M059J (cell line): Measurements from ENCODE around the gene SGCG. TPM values are rescaled to one million over a fixed set of nuclear protein-coding genes. Genes with fewer than 3 reads are reported as not detected.
"Not testable (repeated sequence)": the region's sequence is repeated elsewhere in the genome, so short reads cannot be mapped to it uniquely, and the experiment has no call there.

Experiments used
- DNase-seq: peaks from one replicate; pipeline ENCODE4 v3.0.0-alpha.2; 2012; ENCODE audit warnings: low read depth
- total RNA-seq: library from RNA; depleted of rRNA; stranded (reverse); fragments of >200 nt; shearing (Covaris generic); gene quantifications from 2 replicates; pipeline ENCODE4 v1.2.3, GENCODE V29; 2014; rRNA removed

SGCG gene, protein sequence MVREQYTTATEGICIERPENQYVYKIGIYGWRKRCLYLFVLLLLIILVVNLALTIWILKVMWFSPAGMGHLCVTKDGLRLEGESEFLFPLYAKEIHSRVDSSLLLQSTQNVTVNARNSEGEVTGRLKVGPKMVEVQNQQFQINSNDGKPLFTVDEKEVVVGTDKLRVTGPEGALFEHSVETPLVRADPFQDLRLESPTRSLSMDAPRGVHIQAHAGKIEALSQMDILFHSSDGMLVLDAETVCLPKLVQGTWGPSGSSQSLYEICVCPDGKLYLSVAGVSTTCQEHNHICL
- not detected in 2 replicates for total RNA-seq

DNA sequence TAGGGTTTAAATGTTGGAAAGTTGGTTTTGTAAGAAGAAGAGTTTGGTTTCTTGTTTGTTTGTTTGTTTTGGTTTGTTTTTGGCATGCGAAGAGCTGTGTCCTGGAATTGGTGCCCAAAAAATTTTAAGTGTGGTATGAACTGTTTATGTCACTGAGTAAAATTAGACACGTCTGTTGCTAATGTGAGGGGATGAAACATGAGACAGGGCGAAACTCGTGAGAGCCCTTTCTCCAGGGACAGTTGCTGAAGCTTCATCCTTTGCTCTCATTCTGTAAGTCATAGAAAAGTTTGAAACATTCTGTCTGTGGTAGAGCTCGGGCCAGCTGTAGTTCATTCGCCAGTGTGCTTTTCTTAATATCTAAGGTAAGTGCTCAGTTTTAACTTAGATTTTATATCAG, at the start of gene SGCG:
SGCG (plus strand) TSS at position 269 of the 400 bp plus-strand sequence. CDS start 22,716 bp downstream, outside the sequence.
- DNase-seq = no peak

DNA sequence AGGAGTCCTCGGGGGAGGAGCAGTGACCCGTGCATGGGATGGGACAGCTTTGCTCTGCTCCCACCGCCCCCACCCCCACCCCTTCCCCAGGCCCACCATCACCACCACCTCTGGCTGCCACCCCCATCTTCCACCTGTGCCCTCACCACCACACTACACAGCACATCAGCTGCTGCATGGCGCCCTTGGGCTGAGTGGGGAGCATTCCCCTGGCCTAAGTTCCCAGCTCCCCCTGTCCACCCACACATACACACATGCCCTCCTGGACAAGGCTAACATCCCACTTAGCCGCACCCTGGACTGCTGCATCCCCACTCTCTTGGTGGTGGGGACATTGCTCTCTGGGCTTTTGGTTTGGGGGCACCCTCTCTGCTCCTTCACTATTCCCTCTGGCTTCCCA, 46.2 kb upstream of the SGCG start:
- DNase-seq = no peak

DNA sequence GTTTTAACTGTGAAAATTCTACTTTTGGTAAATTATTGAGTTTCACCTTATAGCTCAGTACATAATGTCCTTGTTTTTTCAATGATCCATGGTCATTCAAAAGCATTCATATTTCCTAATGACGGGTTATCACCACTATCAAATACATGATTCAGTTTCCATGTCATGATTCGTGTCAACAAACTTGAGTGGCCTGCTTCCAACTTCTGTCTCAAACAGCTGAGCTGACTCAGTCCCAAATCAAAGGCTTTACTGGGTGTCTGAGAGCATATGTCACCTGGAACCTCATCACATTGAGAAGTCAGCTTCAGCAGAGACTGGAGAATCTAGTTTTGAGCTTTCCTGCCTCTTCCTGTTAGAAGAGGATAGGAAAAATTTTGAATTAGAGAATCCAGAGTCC, 40.3 kb upstream of the SGCG start:
- DNase-seq = peak; percentile 39

DNA sequence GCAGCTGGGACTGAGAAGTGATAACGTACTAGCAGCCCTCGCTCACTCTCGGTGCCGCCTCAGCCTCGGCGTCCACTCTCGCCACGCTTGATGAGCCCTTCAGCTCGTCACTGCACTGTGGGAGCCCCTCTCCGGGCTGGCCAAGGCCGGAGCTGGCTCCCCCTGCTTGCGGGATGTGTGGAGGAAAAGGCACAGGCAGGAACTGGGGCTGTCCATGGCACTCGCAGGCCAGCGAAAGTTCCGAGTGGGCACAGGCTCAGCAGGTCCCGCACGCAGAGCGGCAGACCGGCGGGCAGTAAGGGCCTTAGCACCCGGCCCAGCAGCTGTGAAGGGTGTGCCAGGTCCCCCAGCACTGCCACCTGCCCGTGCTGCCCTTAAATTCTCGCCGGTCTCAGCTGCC, 38.8 kb upstream of the SGCG start:
- DNase-seq = no peak

DNA sequence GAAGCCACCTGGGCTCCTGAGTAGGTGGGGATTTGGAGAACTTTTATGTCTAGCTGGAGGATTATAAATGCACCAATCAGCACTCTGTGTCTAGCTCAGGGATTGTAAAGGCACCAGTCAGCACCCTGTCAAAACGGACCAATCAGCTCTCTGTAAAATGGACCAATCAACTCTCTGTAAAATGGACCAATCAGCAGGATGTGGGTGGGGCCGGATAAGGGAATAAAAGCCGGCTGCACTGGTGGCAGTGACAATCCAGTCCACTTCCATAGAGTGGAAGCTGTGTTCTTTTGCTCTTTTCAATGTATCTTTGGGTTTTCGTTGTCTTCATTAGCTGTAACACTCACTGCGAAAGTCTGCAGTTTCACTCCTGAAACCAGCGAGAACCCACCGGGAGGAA, 38.2 kb upstream of the SGCG start:
- not testable (repeated sequence) for DNase-seq

DNA sequence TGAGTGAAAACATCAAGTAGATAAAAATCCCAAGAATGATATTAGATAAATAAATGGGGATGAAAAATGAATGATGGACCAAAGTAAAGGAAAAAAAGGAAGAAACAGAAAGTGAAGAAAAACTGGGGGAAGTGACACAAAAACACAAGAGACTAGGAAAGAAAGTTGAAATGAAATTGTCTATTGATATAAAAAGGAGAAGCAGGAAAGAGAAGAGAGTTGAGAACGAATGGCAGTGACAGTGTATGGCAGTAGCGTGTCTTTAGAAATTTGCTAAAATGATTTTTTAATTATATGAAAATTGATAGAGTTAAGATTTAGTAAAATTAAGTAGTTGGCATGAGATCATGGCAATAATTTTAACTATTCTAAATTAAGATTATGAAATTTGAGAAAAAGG, 36.3 kb upstream of the SGCG start:
- no peak for DNase-seq

DNA sequence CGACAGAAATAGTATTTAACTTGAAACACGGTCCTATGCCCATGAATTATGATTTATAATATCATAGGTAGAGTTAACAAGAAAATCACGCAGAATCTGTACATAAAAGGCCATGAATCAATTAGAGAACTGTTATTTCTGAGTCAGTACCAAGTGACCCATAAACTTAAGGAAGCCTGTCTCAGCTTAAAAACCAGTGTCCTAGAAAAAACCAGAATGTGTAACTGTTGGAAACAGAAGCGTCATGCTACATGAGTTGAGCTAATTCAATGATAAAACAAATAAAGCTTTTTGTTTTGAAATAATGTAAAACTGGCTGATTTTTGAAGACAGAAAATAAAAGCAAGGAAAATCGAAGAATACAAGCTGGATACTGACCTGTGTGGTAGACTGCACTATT, 34.8 kb upstream of the SGCG start:
- DNase-seq = no peak

DNA sequence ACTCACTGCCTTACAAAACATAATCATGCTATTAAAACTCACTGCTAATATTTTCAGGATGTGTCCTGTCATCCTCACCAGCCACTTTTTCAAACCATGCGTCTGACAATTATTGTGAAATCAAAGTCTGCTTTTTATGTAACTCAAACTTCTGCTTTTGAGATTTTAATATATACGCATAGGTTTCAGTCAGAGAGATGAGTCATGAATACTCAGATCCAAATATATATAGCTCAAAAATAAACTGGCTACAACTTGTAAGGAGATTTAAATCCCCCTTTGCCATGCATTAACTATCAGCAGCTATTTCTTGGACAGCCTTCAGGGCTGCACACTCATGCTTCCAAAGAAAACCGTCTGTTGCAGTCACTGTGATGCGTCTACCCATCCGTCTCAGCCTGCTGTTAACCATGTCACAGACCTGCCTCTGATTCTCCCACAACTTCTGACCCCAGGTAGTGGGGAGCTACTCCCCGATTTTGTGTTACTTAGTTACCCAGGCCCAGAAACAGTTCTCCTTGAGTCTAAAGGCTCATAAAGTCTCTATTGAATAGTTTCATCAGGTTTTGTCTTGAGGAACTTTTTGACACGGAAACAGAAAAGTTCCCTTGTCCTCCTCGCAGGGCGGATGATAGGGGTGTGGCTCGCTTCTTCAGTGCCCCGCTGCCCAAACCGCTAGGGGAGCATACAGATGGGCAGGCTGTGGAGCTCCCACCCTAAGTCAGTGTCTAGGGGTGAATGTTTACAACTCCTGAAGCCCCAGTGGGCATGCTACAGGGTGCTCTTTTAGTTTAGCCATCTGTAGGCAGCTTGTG, 33.8 kb upstream of the SGCG start:
- DNase-seq = no peak

DNA sequence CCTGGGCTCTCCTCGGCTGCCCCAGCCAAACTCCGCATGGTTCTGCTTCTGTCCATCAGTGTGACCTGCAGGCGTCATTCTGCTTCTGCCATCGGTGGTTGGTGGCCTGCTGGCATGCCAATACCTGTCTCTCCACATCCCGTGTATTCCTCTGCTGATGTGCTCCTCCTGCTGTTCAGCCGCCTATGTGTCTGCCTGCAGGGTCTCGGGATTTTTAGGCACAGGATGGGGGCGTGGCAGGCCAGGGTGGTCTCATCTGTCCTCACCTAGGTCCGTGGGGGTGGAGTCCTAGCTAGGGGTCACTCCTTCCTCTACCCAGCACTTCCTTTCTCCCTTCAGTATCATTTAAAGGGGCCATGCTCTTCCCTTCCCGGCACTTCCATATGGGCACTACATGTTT, 33.0 kb upstream of the SGCG start:
- no peak for DNase-seq

DNA sequence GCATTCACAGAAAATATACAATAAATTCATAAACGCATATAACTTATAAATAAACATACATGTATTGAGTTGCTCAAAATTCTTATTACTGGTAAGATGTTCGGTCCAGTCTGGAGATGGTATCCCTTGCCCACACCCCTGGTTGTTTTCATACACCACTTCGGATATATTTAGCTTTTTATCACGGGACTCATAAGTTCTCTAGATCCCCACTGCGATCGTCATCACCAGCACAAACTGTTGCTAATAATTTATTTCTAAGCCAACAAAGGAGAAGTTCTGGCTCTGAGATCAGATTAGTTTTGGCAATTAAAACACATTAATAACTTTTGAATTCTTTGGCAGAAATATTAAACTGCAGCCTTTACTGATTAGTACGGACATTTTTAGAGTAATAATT, 23.0 kb upstream of the SGCG start:
- DNase-seq = no peak

DNA sequence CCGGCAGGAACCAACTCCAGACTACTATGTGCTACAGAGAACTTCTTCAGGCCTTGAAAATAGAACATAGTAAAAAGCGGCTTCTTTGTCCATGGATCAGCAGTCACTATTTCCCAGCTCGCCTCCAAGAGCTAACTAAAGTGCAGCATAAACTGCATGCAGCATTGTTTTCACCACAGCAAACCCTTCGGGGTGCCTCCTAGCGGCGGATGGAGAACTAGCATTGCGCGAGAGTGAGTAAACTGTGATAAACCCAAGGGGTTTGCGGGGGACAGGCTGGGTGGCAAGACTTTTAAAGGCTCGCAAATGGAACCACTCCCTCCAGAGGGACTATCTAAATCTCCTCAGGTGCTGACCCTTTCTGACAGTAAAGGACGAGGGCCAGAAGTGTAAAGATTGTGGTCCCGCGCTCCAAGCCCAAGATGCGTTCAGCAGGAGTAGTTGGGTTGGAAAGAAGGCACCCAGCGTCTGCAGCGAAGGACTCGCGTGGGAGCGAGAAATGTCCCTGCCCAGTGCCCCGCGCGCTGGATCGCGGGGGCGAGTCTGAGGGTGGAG, 21.5 kb upstream of the SGCG start:
- DNase-seq = peak; percentile 6

DNA sequence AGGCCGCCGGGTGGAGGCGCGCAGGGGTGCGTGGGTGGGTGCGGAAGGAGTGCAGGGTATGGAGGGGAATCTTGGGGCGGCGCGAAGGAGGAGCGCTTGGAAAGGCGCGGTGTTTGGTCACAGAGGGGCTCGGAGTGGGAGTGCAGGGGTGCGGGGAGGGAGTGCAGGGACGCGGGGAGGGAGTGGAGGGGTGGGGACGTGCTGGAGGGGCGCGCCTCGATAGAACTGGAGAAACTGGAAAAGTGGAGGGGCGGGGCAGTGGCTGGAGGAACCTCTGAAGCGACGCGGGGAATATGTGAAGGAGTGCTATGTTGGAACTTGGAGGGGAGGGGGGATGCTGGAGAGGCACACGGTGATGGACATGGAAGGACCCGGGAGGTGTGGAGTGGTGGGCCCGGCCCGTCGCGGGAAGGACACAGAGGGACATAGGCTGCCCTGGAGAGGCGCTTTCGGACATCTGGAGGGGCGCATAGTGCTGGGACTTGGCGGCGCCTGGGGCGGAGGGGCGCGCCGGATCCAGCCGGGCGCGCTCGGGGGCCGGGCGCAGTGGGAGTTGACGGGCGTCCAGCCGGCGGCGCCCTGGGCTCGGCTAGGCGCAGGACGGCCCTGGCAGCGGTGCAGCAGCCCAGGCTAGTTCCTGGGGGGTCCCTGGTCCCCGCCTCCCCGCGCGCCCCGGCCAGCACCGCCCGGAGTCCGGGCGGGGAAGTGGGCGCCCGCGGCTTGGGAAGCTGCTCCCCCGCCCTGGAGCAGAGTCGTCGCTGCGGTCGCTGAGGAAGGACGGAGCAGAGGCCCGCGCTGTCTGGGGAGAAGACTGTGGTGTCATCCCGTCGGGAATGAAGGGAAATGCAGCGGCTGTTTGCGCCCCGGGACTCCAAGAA, 20.8 kb upstream of the SGCG start:
- DNase-seq = no peak

DNA sequence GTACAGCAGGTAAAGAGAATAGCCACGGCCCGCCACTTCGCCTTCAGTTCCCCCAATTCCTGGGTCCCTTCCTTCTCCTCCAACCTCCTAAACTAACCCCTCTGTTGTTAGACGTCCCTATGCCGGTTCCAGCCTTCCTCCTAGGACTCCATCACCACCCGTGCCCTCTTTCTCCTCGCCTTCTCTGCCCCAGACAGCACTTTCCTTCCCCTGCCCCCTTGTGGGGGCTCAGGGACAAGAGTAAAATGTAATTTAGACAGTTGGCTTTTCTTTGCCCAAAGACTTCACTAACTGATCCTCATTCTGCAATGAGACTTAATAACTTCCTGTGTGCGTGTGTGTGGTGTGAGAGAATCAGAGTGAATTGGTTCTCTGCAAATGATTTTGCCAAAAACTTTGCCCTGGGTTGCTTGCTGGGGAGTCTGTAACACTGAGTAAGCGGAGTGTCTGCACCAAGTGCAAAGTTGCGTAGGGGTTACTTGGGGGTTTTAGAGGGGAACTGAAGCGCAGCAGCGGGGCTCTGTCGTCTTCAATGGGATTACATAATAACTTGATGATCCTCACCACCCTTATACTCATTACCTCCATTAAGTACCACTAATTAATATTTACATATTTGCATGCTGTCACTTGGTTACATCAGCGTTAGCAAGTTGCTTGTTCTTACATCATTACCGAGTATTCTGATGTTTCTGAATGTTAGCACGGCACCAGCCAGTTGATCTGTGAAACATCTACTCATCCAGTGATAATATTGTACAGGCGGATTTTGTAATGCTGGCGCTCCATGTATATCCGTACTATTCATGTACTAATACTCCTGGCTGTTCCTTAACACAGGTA, 19.9 kb upstream of the SGCG start:
- no peak for DNase-seq

DNA sequence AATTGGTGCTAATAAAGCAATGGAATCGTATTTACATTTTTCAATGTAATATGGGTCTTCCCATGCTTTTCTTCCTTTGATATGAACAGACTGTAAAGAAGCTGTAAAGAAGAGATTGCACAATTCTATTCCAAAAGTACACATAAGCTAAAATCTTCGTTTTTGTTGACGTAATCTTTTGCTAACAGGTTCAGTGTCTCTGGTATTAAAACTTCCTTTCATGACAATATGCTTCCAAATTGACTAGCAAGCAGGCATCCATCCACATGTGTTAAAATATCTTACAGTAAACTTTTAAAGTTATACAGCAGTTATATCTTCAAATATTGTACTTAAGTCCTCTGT, 19.3 kb upstream of the SGCG start:
- DNase-seq = no peak

DNA sequence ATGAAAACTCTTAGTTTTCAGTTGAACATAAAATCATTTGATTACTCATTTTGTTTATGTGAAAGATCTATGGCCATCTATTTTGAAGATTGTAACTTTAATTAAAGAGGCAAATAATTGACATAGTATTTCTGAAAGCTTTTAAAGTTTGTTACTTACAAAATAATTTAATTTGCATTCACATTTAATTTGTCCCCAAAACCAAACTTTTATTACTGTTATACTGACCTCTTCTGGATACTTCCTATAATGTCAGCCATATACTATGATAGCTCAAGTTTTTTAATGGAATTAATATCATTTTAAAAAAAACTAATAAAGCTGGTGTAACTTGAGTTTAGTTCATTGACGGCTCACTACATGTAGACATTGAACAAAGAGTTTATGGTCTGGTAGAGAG, 4.9 kb upstream of the SGCG start:
- DNase-seq = no peak

DNA sequence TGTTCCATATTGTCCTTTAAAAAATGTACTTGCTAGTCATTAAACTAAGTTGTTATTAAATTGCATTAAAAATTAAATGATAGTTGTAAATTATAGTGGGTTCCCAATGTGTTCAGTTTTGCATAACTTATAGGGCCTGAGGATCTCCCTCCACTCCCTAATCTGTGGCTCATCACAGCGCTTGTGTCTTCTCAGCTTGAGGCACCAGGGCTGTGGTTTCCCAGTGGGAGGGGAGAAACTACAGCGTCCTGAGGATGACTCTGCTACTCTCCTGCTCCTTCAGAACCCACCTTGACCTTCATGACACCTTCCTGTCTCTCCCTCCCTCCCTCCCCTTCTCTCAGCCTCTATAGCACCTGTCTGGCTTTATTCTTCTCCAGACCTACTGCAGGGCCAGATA, 1.4 kb downstream of the SGCG start:
- no peak for DNase-seq

DNA sequence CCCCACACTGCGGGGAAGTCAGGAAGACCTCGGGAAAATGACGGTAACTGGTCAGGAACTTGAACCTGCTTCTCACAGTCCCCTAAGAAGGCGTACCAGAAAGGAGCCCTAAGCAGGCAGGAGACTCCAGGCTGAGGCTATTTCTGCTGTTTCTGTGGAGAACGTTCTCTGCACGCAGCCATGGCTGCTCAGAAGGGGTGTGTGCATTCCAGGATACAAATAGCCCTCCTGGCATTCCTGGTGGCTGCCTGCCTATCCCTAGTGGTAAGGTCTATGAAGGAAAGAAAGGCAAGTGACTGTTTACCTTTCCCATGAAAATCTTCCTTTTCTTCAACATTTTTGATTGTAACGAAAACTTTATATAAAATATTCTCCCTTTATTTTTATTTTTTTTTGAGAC, 2.5 kb downstream of the SGCG start:
- no peak for DNase-seq

DNA sequence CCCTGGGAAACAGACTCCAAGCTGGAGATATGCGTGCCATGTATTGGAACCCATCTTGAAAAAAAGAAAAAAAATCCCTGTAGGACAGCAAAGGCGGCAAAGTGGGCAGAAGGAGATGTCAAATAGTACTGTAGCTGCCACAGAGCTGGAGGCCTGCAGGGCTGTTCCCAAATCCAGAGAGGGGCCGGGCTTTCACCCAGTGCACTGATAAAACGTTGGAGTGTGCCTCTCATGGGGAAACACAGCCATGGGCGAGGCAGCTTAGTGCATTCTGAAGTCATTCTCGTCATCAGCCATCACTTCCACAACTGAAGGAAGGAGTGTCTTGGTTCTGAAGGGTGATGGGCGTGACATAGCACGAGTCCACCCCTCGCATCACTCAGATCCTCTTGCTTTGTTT, 4.8 kb downstream of the SGCG start:
- no peak for DNase-seq

DNA sequence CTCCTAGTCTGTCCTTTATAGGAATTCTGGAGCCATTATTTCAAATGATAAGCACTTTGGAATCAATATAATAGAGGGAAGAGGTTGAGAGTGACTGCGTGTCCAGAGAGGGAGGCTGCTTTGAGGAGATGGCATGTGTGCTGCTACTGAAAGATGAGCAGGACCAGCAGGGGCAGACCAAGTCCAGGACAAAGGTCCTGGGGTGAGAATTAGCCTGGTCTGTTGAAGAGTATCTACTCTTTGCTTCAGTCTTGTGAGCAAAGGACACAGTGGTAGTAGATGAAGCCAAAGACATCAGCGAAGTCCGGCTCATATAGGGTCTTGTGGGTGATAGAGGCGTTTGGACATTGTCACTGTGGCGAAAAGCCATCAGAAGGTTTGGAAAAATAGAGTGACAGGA, 21.1 kb downstream of the SGCG start:
- no peak for DNase-seq

DNA sequence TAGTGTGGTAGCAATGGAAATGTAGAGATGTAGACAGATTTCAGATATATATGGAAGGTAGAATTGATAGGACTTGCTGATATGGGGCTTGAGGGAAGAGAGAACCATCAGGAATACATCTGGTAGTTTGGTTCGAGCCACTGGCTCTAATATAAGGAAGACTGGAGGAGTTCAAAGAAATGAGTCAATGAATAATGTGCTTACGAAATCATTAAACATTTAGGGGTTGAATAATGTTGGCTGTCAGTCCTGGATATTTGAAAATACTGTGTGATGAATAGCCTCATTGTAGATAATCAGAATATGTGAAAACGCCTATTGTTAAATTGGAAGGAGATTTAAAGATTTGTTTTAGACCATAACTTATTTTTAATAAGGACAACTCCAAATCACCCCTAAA, 21.6 kb downstream of the SGCG start:
- no peak for DNase-seq

DNA sequence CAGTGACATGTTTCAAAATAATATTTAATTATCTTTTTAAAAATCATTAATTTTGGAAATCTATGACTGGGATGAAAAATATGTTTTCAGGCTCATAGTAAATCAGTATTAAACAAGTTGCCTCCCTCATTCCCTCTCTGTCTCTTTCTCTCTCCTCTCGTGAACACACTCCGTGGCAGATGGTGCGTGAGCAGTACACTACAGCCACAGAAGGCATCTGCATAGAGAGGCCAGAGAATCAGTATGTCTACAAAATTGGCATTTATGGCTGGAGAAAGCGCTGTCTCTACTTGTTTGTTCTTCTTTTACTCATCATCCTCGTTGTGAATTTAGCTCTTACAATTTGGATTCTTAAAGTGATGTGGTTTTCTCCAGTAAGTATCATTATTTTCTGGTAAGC, 22.7 kb downstream of the SGCG start:
- no peak for DNase-seq
